ENCODE data around the gene GOLGA6L7.
"Not testable (repeated sequence)": the region's sequence is repeated elsewhere in the genome, so short reads cannot be mapped to it uniquely, and the experiment has no call there.

DNA sequence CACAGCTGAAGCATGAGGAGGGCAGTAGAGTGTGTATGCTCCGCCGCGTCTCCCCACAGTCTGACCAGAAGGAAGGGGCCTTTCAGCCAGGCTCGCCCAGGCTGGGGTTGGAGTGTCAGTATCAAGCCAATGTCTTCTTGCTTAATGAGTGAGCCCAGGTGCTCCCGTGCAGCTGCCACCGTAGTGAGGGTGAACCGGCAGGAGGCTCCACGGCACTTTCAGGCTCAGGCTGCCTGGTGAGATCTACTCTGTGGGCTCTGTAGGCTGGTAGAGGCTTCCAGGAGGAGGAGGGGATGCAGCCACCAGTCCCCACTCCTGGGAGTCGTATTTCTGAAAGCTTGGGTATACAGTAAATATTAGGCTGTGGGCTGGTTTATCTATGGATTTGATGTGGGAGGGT is 8.2 kb downstream of the GOLGA6L7 start:
- not testable (repeated sequence) for TF ChIP-seq POLR2G (IDR thresholded peaks at IDR 0.05; ENCODE audit: low read depth, low read length); IRF2 (CRISPR knock-in tag; IDR thresholded peaks at IDR 0.05); ZNF124 (CRISPR knock-in tag; IDR thresholded peaks at IDR 0.05); ARNT (IDR thresholded peaks at IDR 0.05)

Measured in HepG2 (cell line).